ENCODE data around the gene PPP1R10. TPM values are rescaled to one million over a fixed set of nuclear protein-coding genes. Genes with fewer than 3 reads are reported as not detected.
A peak's percentile ranks its signal among the peaks of the same experiment; 100 is the strongest.

The PPP1R10 gene
- total and polyA plus RNA-seq, 2 of the 13 experiments (the other 11 are each of a cell fraction or from before 2014, with no cell fraction given) = 26.3 to 38.4 TPM

GRCh38 chr6:30626484-30627366, 9.7 kb upstream of the PPP1R10 start, which contains the start of gene ATAT1 (continued):
- TF ChIP-seq NR1H2 (CRISPR knock-in tag; IDR thresholded peaks at IDR 0.05; ENCODE audit: borderline replicate concordance, low read depth) (no peak; the same call in 1 of the 2 replicates), GMEB2 (CRISPR knock-in tag; IDR thresholded peaks at IDR 0.05; ENCODE audit: low read depth) (no peak), BCL6 (CRISPR knock-in tag; IDR thresholded peaks at IDR 0.05) (peak; percentile 19; the same call in 1 of the 2 replicates), UBTF (CRISPR knock-in tag; IDR thresholded peaks at IDR 0.05) (peak; percentile 81), KLF9 (CRISPR knock-in tag; IDR thresholded peaks at IDR 0.05; ENCODE audit: low read depth) (peak; percentile 94), CHCHD3 (CRISPR knock-in tag; IDR thresholded peaks at IDR 0.05) (peak; percentile 85; the same call in 1 of the 2 replicates), MAF1 (CRISPR knock-in tag; IDR thresholded peaks at IDR 0.05; ENCODE audit: borderline replicate concordance) (peak; percentile 93), PHB2 (IDR thresholded peaks at IDR 0.05; ENCODE audit: partially characterized antibody) (no peak), ZNF263 (CRISPR knock-in tag; IDR thresholded peaks at IDR 0.05) (0 out of 2 replicates have a peak, but pooled peaks have one; percentile 49), JUND (CRISPR knock-in tag; IDR thresholded peaks at IDR 0.05) (0 out of 2 replicates have a peak, but pooled peaks have one; percentile 14), ZIK1 (CRISPR knock-in tag; IDR thresholded peaks at IDR 0.05; ENCODE audit: borderline replicate concordance, low read depth) (peak; percentile 60; the same call in 1 of the 2 replicates), ATF4 (CRISPR knock-in tag; IDR thresholded peaks at IDR 0.05) (no peak), ZNF891 (CRISPR knock-in tag; IDR thresholded peaks at IDR 0.05) (peak; percentile 21; the same call in 1 of the 2 replicates), ZNF784 (CRISPR knock-in tag; IDR thresholded peaks at IDR 0.05; ENCODE audit: borderline replicate concordance) (peak; percentile 88), BHLHE40 (IDR thresholded peaks at IDR 0.05; ENCODE audit: low read length) (no peak), MYC (CRISPR knock-in tag; IDR thresholded peaks at IDR 0.05; ENCODE audit: borderline replicate concordance) (peak; percentile 81), ZUFSP (CRISPR knock-in tag; IDR thresholded peaks at IDR 0.05; ENCODE audit: borderline replicate concordance) (no peak), FOXK2 (IDR thresholded peaks at IDR 0.05) (no peak), SIX1 (CRISPR knock-in tag; IDR thresholded peaks at IDR 0.05; ENCODE audit: borderline replicate concordance) (no peak; the same call in 1 of the 2 replicates), MBD4 (IDR thresholded peaks at IDR 0.05; ENCODE audit: borderline replicate concordance, low read length) (0 out of 2 replicates have a peak, but pooled peaks have one; percentile 37)
